Measurements from ENCODE around the gene PLCXD1.
A peak's percentile ranks its signal among the peaks of the same experiment; 100 is the strongest.

The PLCXD1 gene

GRCh38 chrX:283115-283845 lies 2.1 kb downstream of the PLCXD1 start:
- H3K9ac ChIP-seq (ENCODE audit: low read length), result no peak overlapping the region
- peaks cover 9% of the 10 kb centered on the region for H3K36me3 ChIP-seq (ENCODE audit: insufficient read depth, low read length)
- H3K27ac ChIP-seq (ENCODE audit: low read depth, low read length), result no peak overlapping the region
- H3K4me3 ChIP-seq (ENCODE audit: low read depth in 1 of 2, low read length in 2 of 2), result peak overlapping the region; percentile 61 to 78
- H3K27me3 ChIP-seq (ENCODE audit: control insufficient read depth in 1 of 2, insufficient read depth in 2 of 2, low read length in 2 of 2), result no peaks in the 10 kb centered on the region
- H3K4me1 ChIP-seq (ENCODE audit: insufficient read depth, low read length), result no peaks in the 10 kb centered on the region
- H3K9me3 ChIP-seq (ENCODE audit: low read length), result no peaks in the 10 kb centered on the region

- Histone ChIP-seq H3K27ac (ENCODE audit: low read depth, low read length) (no peak overlapping the region), H3K9me3 (ENCODE audit: low read length) (no peaks in the 10 kb centered on the region), H3K4me3 (ENCODE audit: low read depth in 1 of 2, low read length in 2 of 2) (no peak overlapping the region)
These were observed 4.0 kb downstream of the PLCXD1 start for GRCh38 chrX:285076-285677.

GRCh38 chrX:287670-288069 lies 6.5 kb downstream of the PLCXD1 start:
- no peaks in the 10 kb centered on the region for H3K9me3 ChIP-seq (ENCODE audit: low read length)

More at GRCh38 chrX:285076-285677, 4.0 kb downstream of the PLCXD1 start:
- H3K9ac ChIP-seq (ENCODE audit: low read length), result no peak overlapping the region
- H3K27me3 ChIP-seq (ENCODE audit: control insufficient read depth in 1 of 2, insufficient read depth in 2 of 2, low read length in 2 of 2), result no peaks in the 10 kb centered on the region
- H3K4me1 ChIP-seq (ENCODE audit: insufficient read depth, low read length), result no peaks in the 10 kb centered on the region
- H3K36me3 ChIP-seq (ENCODE audit: insufficient read depth, low read length), result peaks cover 10% of the 10 kb centered on the region

GRCh38 chrX:288561-288991 lies 7.4 kb downstream of the PLCXD1 start:
- no peaks in the 10 kb centered on the region for H3K4me1 ChIP-seq (ENCODE audit: insufficient read depth, low read length)
- H3K27me3 ChIP-seq (ENCODE audit: control insufficient read depth in 1 of 2, insufficient read depth in 2 of 2, low read length in 2 of 2), result no peaks in the 10 kb centered on the region
- H3K27ac ChIP-seq (ENCODE audit: low read depth, low read length), result no peak overlapping the region
- H3K9ac ChIP-seq (ENCODE audit: low read length), result no peak overlapping the region
- no peak overlapping the region for H3K4me3 ChIP-seq (ENCODE audit: low read depth in 1 of 2, low read length in 2 of 2)
- H3K36me3 ChIP-seq (ENCODE audit: insufficient read depth, low read length), result peaks cover 23% of the 10 kb centered on the region
- H3K9me3 ChIP-seq (ENCODE audit: low read length), result no peaks in the 10 kb centered on the region

More at GRCh38 chrX:287670-288069, 6.5 kb downstream of the PLCXD1 start:
- no peaks in the 10 kb centered on the region for H3K4me1 ChIP-seq (ENCODE audit: insufficient read depth, low read length)
- H3K27ac ChIP-seq (ENCODE audit: low read depth, low read length), result no peak overlapping the region
- no peaks in the 10 kb centered on the region for H3K27me3 ChIP-seq (ENCODE audit: control insufficient read depth in 1 of 2, insufficient read depth in 2 of 2, low read length in 2 of 2)
- H3K9ac ChIP-seq (ENCODE audit: low read length), result no peak overlapping the region
- H3K36me3 ChIP-seq (ENCODE audit: insufficient read depth, low read length), result peaks cover 14% of the 10 kb centered on the region
- H3K4me3 ChIP-seq (ENCODE audit: low read depth in 1 of 2, low read length in 2 of 2), result no peak overlapping the region

GRCh38 chrX:290476-291166 lies 9.4 kb downstream of the PLCXD1 start:
- H3K36me3 ChIP-seq (ENCODE audit: insufficient read depth, low read length), result peaks cover 22% of the 10 kb centered on the region

GRCh38 chrX:291411-291901 lies 10.3 kb downstream of the PLCXD1 start:
- H3K36me3 ChIP-seq (ENCODE audit: insufficient read depth, low read length), result peaks cover 26% of the 10 kb centered on the region

More at GRCh38 chrX:290476-291166, 9.4 kb downstream of the PLCXD1 start:
- no peak overlapping the region for H3K4me3 ChIP-seq (ENCODE audit: low read depth in 1 of 2, low read length in 2 of 2)
- H3K27ac ChIP-seq (ENCODE audit: low read depth, low read length), result no peak overlapping the region
- H3K9me3 ChIP-seq (ENCODE audit: low read length), result no peaks in the 10 kb centered on the region
- no peaks in the 10 kb centered on the region for H3K4me1 ChIP-seq (ENCODE audit: insufficient read depth, low read length)
- H3K9ac ChIP-seq (ENCODE audit: low read length), result no peak overlapping the region
- no peaks in the 10 kb centered on the region for H3K27me3 ChIP-seq (ENCODE audit: control insufficient read depth in 1 of 2, insufficient read depth in 2 of 2, low read length in 2 of 2)

GRCh38 chrX:292900-293897 lies 12.0 kb downstream of the PLCXD1 start:
- H3K36me3 ChIP-seq (ENCODE audit: insufficient read depth, low read length), result peaks cover 23% of the 10 kb centered on the region
- no peaks in the 10 kb centered on the region for H3K9me3 ChIP-seq (ENCODE audit: low read length)
- no peaks in the 10 kb centered on the region for H3K27me3 ChIP-seq (ENCODE audit: control insufficient read depth in 1 of 2, insufficient read depth in 2 of 2, low read length in 2 of 2)
- H3K4me1 ChIP-seq (ENCODE audit: insufficient read depth, low read length), result no peaks in the 10 kb centered on the region
- no peak overlapping the region for H3K27ac ChIP-seq (ENCODE audit: low read depth, low read length)
- no peak overlapping the region for H3K9ac ChIP-seq (ENCODE audit: low read length)
- no peak overlapping the region for H3K4me3 ChIP-seq (ENCODE audit: low read depth in 1 of 2, low read length in 2 of 2)

More at GRCh38 chrX:291411-291901, 10.3 kb downstream of the PLCXD1 start:
- Histone ChIP-seq H3K27ac (ENCODE audit: low read depth, low read length) (no peak overlapping the region), H3K9me3 (ENCODE audit: low read length) (no peaks in the 10 kb centered on the region), H3K4me3 (ENCODE audit: low read depth in 1 of 2, low read length in 2 of 2) (no peak overlapping the region), H3K27me3 (ENCODE audit: control insufficient read depth in 1 of 2, insufficient read depth in 2 of 2, low read length in 2 of 2) (no peaks in the 10 kb centered on the region), H3K9ac (ENCODE audit: low read length) (no peak overlapping the region), H3K4me1 (ENCODE audit: insufficient read depth, low read length) (no peaks in the 10 kb centered on the region)

GRCh38 chrX:295136-295535 lies 14.0 kb downstream of the PLCXD1 start:
- Histone ChIP-seq H3K27ac (ENCODE audit: low read depth, low read length) (no peak overlapping the region), H3K36me3 (ENCODE audit: insufficient read depth, low read length) (peaks cover 22% of the 10 kb centered on the region), H3K4me1 (ENCODE audit: insufficient read depth, low read length) (no peaks in the 10 kb centered on the region), H3K9me3 (ENCODE audit: low read length) (no peaks in the 10 kb centered on the region), H3K9ac (ENCODE audit: low read length) (no peak overlapping the region), H3K27me3 (ENCODE audit: control insufficient read depth in 1 of 2, insufficient read depth in 2 of 2, low read length in 2 of 2) (no peaks in the 10 kb centered on the region), H3K4me3 (ENCODE audit: low read depth in 1 of 2, low read length in 2 of 2) (no peak overlapping the region)

GRCh38 chrX:298993-299392 lies 17.8 kb downstream of the PLCXD1 start:
- Histone ChIP-seq H3K27ac (ENCODE audit: low read depth, low read length) (no peak overlapping the region), H3K27me3 (ENCODE audit: control insufficient read depth in 1 of 2, insufficient read depth in 2 of 2, low read length in 2 of 2) (no peaks in the 10 kb centered on the region), H3K36me3 (ENCODE audit: insufficient read depth, low read length) (peaks cover 6% of the 10 kb centered on the region), H3K9me3 (ENCODE audit: low read length) (no peaks in the 10 kb centered on the region), H3K4me1 (ENCODE audit: insufficient read depth, low read length) (no peaks in the 10 kb centered on the region), H3K9ac (ENCODE audit: low read length) (no peak overlapping the region), H3K4me3 (ENCODE audit: low read depth in 1 of 2, low read length in 2 of 2) (no peak overlapping the region)

- no peaks in the 10 kb centered on the region for H3K27me3 ChIP-seq (ENCODE audit: control insufficient read depth in 1 of 2, insufficient read depth in 2 of 2, low read length in 2 of 2)
- no peak overlapping the region for H3K9ac ChIP-seq (ENCODE audit: low read length)
- H3K4me1 ChIP-seq (ENCODE audit: insufficient read depth, low read length), result no peaks in the 10 kb centered on the region
- H3K4me3 ChIP-seq (ENCODE audit: low read depth in 1 of 2, low read length in 2 of 2), result no peak overlapping the region
- H3K9me3 ChIP-seq (ENCODE audit: low read length), result no peaks in the 10 kb centered on the region
- peaks cover 6% of the 10 kb centered on the region for H3K36me3 ChIP-seq (ENCODE audit: insufficient read depth, low read length)
- H3K27ac ChIP-seq (ENCODE audit: low read depth, low read length), result no peak overlapping the region
These were observed 19.2 kb downstream of the PLCXD1 start for GRCh38 chrX:300334-300733.
